HG03108 (cell line): ENCODE data around the gene PUS10.
"Not testable (repeated sequence)": the region's sequence is repeated elsewhere in the genome, so short reads cannot be mapped to it uniquely, and the experiment has no call there.

Experiments
- ATAC-seq: cut with Tn5 transposase; IDR thresholded peaks from one replicate; pipeline ENCODE4 v1.9.1; 2021; ENCODE audit warnings: moderate library complexity; ENCODE audit not compliant: unreplicated experiment

The PUS10 gene

DNA sequence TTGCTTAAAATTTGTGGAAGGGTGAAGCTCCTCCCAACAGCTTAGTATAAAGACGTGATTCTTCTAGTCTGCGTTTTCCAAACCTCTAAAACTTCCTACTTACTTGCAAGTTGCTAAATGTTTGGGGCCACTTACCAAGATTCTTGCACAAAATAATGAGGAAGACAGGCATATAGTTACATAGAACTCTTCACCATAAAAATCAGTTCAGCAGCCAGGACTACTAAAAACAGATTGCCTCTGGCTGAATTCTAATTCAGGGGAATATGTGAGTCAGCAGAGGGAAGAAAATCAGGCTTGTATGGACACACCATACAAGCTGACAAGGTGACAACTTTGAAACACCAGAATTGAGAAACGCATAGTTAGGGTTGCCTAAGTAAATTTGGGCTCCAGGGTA, 3.3 kb downstream of the PUS10 start:
- ATAC-seq: no peak

DNA sequence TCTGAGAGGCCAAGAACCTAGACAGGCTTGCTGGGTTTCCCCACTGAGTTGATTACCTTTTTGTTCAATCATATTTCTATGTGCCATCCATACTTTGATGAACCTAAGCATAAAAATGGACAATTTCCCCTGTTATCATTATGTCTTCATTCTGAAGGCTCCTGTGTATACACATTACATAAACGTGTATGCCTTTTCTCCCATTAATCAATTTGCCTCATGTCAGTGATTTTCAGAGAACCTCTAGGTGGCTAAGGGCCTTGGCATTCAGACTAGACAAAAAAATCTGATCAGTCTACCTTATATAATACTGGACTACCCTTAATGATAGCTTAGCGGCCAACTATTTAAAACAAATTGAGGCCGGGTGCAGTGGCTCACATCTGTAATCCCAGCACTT, 4.7 kb downstream of the PUS10 start:
- no peak for ATAC-seq

DNA sequence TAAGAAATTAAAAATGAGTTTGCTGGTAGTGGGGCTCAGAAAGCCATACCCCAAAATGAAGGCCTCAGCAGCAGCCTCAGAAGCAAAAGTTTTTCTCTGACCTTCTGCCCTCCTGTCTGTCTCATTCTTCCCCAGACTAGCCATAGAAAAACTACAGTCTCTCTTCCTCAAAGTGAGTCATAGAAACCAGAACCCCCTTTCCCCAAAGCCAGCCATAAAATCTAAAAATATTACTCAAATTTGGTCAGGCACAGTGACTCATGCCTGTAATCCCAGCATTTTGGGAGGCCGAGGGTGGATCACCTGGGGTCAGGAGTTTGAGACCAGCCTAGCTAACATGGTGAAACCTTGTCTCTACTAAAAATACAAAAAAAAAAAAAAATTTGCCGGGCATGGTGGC, 5.8 kb downstream of the PUS10 start:
- not testable (repeated sequence) for ATAC-seq

DNA sequence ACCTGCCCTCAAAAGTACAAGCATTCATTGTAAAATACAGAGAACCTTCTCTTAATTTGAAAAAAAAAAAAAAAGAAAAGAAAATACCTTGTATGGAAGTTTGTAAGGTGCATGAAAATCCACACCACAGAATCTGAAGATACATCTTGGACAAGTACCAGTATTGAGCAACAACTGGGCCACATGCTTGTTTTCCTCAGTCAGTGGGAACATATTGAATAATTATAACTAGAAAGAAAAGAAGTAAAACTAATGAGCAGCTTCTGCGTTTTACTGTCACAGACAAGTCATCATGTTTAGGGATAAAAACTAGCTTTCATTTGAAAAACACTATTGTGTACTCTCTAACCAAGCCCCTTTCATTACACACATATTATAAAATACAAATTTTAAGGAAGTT, 6.4 kb downstream of the PUS10 start:
- ATAC-seq: no peak

DNA sequence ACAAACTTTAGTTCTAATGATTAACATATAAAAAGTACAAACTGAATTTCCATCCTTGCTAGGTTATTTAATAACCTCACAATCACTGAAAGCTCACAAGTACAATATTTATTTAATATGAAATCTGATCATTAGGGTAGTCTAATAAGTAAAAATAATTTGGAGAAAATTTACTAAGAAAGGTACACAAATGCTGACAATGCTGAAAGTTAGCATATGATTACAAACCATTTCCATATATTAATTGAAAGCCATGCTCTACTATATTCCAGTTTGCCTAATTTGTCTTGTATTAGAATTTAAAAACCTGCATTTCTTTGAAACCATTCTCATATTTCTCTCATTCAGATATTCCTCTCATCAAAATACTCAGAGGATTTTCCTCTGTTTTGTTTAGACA, 8.7 kb downstream of the PUS10 start:
- ATAC-seq: no peak

DNA sequence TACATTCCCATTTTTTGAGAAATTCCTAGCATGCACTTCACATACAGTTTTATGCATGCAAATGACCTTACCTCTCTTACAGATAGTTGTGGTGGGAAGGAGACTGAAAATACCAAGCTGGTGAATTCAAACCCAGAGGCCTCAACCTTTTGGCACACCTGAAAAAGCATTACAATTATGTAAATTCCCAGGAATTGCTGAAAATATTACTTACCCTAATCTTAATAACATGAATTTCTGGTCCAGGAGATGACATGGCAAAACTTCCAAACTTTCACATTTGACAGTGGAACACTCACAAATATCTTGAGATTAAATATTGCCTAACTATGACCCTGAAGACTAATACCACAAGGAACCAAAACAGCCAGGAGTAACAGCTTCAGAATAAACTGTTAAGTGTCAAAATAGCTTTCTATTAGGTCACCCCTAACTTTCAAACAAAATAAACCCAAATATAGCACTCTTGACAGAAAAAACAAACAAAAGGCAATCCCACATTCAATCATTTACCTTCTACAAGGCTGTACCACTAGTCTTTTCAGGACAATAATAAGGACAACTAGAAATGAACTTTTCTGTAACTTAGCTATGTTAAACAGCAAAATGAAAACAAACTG, 11.5 kb downstream of the PUS10 start:
- no peak for ATAC-seq

DNA sequence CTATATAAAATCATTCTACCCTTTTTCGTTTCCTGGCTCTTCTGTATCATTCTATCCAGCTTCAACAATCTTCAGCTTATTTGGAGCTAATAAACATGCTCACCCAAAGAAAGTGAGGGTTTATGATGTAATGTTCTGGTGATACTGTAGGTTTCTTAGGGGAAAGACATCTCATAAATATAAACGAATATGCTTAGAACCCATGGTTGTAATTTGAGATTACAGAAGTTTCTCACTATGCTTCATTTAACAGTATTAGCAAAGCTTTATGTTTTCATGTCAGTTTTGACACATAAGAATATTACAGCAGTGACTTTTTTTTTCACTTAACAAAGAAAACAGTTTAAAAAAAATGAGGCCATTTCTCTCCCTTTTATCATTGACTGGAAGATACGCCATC, 12.3 kb downstream of the PUS10 start:
- no peak for ATAC-seq

DNA sequence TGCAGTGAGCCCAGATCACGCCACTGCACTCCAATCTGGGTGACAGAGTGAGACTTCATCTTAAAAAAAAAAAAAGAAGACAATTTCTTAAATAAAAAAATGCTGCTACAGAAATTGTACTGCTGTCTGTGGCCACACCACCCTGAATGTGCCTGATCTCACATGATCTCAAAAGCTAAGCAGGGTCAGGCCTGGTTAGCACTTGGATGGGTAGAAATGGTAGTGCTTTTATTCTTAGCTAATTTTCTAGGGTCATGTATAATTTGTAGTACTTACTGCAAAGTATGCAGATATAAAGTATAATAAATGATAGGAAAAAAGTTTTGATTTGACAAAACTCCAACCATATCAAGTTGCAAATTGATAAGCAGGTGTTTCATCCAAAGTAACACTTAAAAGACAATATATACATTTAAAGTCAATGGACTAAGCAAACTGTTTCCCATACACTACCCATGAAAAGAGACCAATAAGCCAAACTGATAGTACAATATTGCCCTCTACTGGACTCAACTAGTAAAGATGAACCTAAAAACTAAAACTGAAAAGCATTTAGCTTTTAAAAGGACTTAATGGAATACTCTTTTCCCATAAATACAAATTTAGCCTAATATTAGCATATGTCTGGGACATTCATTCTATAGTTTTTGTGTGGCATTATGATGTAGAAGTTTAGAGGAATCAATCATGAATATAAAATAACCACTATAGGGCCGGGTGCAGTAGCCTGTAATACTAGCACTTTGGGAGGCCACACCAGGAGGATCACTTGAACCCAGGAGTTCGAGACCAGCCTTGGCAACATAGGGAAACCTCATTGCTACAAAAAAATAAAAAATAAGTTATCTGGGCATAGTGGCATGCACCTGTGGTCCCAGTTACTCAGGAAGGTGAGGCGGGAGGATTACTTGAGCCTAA, 19.2 kb downstream of the PUS10 start:
- no peak for ATAC-seq

DNA sequence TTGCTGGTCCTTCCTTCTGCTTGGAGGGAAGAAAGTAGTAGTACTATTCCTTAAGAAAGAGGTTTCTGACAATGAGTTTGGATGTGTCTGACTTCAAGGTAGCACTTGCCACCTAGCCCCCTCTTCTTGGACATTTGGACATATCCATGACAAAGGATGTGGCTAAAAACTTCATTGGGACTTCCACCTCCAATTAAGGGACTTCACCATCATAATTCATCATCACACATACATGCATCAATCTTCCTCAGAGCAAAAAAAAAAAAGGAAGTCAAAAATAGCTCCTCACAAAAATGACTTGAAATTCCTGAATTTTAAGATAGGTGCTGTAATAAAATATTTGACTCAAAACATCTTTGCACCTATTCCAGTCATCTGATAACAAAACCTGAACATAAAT, 23.9 kb downstream of the PUS10 start:
- ATAC-seq: no peak

DNA sequence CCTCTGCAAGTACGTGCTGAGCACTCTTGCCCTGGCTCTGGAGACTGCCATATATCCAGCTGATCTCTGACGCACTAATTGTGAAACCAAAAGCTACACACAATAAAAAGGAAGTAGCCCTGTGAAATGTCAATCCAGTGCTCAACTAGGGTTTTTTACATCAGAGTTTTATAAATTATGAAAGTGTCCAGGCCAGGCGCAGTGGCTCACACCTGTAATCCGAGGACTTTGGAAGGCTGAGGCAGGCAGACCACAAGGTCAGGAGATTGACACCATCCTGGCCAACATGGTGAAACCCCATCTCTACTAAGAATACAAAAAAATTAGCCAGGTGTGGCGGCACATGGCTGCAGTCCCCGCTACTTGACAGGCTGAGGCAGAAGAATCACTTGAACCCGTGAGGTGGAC, 25.1 kb downstream of the PUS10 start:
- peak; percentile 98 for ATAC-seq

DNA sequence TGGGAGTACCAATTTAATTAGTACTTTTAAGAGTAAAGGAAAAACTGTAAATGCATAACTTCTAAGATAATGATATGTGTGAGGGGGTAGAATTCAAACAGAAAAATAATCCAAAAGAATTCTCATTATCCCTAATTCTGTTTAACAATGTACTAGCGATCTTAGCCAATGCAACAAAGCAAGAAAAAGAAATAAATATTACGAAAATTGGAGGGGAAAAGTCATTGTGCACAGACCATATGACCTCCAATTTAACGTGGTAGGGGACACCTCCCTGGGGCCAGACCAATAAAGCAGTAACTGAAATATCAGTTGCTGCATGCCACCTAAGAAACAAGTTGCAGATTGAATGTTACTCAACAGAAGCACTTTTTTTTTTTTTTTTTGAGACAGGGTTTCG, 26.4 kb downstream of the PUS10 start:
- ATAC-seq: no peak

DNA sequence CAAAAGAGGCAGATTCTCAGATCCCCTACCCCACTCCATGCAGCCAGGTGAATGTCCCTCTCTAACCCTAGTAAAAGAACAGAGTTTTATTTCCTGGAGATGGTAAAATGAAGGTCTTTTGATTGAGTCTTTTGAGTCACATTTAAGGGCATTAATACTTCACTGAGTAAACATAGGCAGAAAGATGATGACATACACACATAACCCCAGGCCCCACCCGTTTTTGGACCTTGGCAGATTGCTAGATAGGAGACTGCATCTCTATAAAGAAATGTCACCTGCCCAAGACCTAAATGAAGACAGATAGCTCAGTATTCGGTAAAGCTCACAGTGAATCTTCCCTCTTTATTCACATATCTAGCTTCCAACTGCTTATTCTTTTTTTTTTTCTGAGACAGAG, 28.8 kb downstream of the PUS10 start:
- no peak for ATAC-seq

DNA sequence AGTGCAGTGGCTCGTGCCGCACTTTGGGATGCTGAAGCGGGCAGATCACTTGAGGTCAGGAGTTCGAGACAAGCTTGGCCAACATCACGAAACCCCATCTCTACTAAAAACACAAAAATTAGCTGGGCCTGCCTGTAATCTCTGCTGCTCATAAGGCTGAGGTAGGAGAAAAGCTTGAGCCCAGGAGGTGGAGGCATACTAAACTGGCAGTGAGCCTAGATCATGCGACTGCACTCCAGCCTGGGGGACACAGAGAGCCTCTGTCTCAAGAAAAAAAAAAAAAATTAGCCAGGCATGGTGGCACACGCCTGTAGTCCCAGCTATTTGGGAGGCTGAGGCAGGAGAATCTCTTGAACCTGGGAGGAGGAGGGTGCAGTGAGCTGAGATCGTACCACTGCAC, 30.4 kb downstream of the PUS10 start:
- not testable (repeated sequence) for ATAC-seq

DNA sequence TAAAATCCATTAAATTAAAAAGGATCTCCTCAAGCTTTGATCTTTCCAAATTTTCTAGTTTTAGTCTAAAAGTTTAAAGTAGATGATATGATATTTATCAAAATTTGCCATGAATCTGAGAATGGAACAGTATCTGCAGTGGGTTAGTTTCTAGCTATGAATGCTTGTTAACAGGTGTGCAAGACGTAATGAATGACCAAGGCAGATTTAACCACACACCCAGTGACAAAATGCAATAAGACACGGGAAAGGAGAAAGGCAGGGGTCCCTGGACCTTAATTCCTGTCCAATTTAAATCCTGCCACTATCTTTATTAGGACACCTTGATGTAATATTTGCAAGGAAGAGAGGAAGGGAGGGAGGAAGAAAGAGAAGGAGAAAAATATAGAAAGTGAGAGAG, 31.0 kb downstream of the PUS10 start:
- ATAC-seq: no peak

DNA sequence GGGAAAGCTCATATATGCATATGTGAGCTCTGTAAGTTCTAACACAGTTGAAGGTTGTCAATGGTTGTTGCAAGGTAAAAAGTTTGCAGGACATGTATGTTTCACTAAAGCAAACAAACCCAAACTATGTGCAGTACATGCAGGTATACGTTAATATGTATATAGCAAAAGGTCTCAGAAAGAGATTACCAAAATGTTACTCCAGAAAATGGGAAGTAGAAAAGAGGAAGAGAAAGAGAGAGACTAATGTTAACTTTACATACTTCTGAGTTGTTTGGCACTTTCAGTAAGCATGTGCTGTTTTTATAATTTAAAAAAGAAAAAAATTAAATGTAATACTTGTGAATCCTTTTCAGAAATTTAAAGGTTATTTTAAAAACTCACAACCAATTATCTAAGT, 33.3 kb downstream of the PUS10 start:
- no peak for ATAC-seq

DNA sequence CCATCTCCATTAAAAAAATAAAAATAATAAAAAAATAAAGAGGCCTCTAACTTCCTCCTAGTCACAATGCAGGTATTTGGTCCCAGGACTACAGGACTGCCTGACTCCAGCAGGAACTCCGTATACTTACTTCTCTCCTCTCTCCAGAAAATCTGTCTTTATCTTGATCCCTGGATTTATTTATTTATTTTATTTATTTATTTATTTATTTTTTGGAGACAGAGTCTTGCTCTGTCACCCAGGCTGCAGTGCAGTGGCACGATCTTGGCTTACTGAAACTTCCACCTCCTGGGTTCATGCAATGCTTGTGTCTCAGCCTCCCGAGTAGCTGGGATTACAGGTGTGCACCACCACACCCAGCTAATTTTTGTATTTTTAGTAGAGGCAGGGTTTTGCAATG, 36.0 kb downstream of the PUS10 start:
- ATAC-seq: not testable (repeated sequence)

DNA sequence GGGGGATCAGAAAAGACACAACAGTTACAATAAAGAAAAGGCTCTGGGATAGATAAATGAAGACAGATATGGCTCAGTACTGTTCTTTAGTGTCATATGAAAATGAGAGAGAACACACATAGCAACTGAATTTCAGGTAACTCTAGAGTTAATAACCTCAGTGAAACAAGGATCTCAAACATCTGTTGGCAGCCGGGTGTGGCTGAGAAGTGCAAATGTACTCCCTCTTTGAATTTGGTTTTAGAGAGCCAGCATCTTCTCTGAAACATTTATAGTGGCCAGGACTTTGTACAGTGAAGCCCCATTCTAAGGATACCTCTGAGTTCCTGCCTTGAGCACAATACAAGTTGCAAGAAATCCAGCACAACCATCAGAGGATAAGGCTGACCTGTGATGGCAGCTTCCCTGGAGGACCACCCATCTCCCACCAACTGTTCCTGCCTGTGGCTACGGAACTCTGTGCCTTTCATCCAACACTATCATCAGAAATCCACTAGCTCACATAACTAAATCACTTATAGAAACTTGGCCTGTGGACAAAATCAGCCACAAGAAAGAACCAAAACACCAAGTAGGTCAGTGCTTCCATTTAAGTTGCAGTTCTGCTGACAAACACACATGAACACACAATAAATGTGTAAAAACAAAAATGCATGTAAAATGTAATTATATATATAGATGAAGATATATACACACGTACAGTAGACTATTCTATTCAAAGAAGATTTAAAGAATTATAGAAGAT, 37.8 kb downstream of the PUS10 start:
- ATAC-seq: no peak

DNA sequence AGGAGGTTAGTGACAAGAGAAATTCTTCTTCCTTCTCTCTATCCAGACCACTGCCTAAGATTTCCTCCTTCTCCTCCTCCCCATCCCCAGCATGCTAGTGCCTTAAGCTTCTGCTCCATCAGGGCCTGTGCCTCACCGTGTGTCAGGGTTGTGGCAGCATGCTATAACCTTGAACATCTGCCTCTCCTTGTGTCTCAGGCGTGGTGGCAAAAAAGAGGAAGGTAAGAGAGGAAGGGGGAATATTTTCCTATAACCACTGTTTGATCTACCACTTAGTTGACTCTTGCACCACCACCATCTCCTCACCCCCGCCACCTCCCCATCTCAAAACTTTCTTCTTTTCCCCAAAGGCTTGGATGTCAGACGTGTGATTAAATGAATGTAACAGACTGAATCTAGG, 38.8 kb downstream of the PUS10 start:
- no peak for ATAC-seq

DNA sequence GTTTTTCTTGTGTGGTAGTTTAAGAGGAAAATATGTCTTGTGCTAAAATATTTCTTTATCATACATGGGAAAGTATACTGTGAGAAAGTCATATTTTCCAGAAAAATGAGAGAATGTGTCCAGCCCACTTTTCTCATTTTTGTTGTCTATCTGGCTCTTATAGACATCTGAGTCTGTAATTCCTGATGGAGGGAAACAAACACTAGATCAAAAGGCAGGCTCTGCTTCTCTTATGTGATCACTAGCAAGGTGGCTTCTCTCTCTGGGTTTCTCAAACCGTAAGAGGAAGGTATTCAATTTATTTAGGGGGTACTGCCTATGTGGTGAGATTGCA, 40.5 kb downstream of the PUS10 start:
- ATAC-seq: no peak

DNA sequence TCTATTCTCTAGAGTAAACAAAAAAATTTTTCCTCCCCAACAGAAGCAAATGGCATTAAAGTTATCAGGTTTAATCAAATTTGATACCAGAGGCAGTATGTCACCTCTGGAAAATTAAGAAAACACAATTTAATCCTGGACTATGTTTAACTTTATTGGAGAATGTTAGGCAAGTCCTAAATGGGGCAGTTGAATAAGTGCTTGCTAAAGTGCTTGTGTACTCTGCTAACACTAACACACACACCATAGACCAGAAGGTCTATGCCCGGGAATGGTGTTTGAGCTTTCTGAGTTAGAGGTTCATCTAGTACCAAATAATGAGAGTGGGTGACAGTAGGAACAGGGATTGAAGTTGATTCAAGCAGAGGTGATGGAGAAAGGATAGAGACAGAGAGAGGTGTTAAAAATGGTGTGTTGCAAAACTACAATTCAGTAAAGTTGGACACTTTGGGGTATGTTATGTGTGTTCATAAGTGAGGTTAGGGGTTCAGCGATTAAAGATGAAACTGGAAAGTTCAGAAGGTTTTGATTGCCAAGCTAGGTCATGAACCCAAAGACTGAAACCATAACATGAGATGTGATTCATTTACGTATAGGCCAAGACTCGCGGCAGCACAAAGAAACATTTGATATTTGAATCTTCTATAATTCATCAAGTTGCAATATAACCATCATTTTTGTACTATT, 41.0 kb downstream of the PUS10 start:
- ATAC-seq: no peak

DNA sequence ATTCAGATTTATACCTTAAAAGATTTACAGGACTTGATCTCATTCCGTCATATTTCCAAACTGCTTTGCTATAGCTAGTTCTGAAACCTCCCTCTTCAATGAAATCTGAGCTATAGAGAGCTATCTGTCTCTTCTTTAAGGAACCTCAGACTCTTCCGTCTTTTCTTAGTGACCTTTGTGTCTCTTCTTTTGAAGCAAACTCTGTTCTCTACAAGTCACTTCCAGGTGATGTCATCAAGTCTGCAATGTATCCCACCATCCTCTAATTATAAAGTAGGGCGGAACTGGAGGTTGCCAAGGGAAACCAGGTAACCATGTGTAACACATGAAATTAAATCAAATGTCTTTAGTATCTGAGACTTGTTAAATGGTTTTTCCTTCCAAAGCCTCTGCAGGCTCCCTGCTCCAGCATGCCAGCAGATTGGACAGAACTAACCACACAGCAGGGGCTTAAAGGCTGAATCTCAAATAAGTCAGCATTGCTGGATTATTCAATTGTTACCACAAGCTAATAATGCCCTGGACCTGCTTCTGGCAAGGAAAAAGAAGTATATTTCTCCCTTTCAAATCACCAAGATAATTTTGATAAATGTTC, 41.7 kb downstream of the PUS10 start:
- ATAC-seq: no peak
